Right ventricle myocardium superior (tissue), 1 donor: ENCODE results near the gene PHLDB1. TPM values are rescaled to one million over a fixed set of nuclear protein-coding genes. Genes with fewer than 3 reads are reported as not detected.

Experiments used
- ATAC-seq: fragments of 200-7000 bp; cut with Tn5 transposase; one replicate; pipeline ENCODE4 v1.9.1; 2020; ENCODE audit warnings: mild to moderate bottlenecking; ENCODE audit not compliant: poor library complexity
- DNase-seq: peaks from one replicate; pipeline ENCODE4 v3.0.0-alpha.2; 2020
- intact Hi-C: fragments of 100-400 bp; cut with DNase I; formaldehyde crosslinking; loops from one replicate; pipeline ENCODE4 v1.11.2; 2022
- microRNA-seq: library from miRNA; unstranded; fragments of <30 nt; microRNA quantifications from one replicate; pipeline ENCODE4 v1.2.0, GENCODE V29; 2020
- total RNA-seq: library from RNA; stranded (reverse); fragmentation: NEBNext Ultra II Directional; extraction: Animal tissue kit (Norgen Biotek cat#: 25700); gene quantifications from one replicate; pipeline ENCODE4 v1.2.1, GENCODE V29; 2021
- donor health status: DM: no; HTN: yes; CAD: no; lungs with severe emphysema.

Gene PHLDB1
- total RNA-seq, 1 donor from 2014 or later, result 102 TPM

GRCh38 chr11:118691926-118692830, 84.8 kb downstream of the PHLDB1 start:
- DNase-seq, result no peak
- intact Hi-C loops, result loop anchor here (5.0 kb wide), 1 partner anchor 265 kb away; the partner anchor contains the start of gene UPK2
- no peak for ATAC-seq

GRCh38 chr11:118694185-118694584, 86.8 kb downstream of the PHLDB1 start:
- ATAC-seq (no peak), DNase-seq (no peak)
- intact Hi-C loops, result loop anchor here (5.0 kb wide), 1 partner anchor 263 kb away; the partner anchor contains the start of gene UPK2

- ATAC-seq, result no peak
- intact Hi-C loops, result loop anchor here (5.0 kb wide), 1 partner anchor 263 kb away; the partner anchor contains the start of gene UPK2
- no peak for DNase-seq
These were observed 87.4 kb downstream of the PHLDB1 start for GRCh38 chr11:118694771-118695170.

GRCh38 chr11:118696673-118697226, 89.3 kb downstream of the PHLDB1 start:
- intact Hi-C loops, result no loop called here
- ATAC-seq (no peak), DNase-seq (no peak)

GRCh38 chr11:118697346-118697745, 89.9 kb downstream of the PHLDB1 start:
- ATAC-seq, result no peak
- no peak for DNase-seq
- intact Hi-C loops, result no loop called here

GRCh38 chr11:118699506-118700220, 92.2 kb downstream of the PHLDB1 start:
- no peak for DNase-seq
- intact Hi-C loops, result no loop called here
- no peak for ATAC-seq

GRCh38 chr11:118703563-118704106, 96.2 kb downstream of the PHLDB1 start:
- DNase-seq, result no peak
- intact Hi-C loops, result no loop called here
- ATAC-seq, result peak; percentile 51

GRCh38 chr11:118705111-118705741, 97.8 kb downstream of the PHLDB1 start:
- ATAC-seq, result peak; percentile 39
- no peak for DNase-seq
- intact Hi-C loops, result no loop called here

- intact Hi-C loops, result no loop called here
- ATAC-seq (no peak), DNase-seq (no peak)
These were observed 98.6 kb downstream of the PHLDB1 start for GRCh38 chr11:118705791-118706545.

GRCh38 chr11:118706546-118706825, 99.1 kb downstream of the PHLDB1 start:
- intact Hi-C loops, result no loop called here
- no peak for ATAC-seq
- no peak for DNase-seq

Small RNAs within 50 kb of the gene (microRNA-seq; reads per million reads assigned to microRNA genes)
- gene MIR6716, result not detected

Other genes starting within 250 kb of the PHLDB1 start
- gene UBE4A, start 248.0 kb upstream of the PHLDB1 start, total RNA-seq, result 33.2 TPM
- 748 TPM for gene ATP5MG, start 206.0 kb upstream of the PHLDB1 start, total RNA-seq
- gene KMT2A, start 171.1 kb upstream of the PHLDB1 start, total RNA-seq, result 23.6 TPM
- 0.30 TPM for gene TTC36, start 80.1 kb upstream of the PHLDB1 start, total RNA-seq
- gene TMEM25, start 76.4 kb upstream of the PHLDB1 start, total RNA-seq, result 10.6 TPM
- 23.2 TPM for gene IFT46, start 41.7 kb upstream of the PHLDB1 start, total RNA-seq
- gene ARCN1, start 35.2 kb upstream of the PHLDB1 start, total RNA-seq, result 80.7 TPM
- not detected for gene TREH, start 72.0 kb downstream of the PHLDB1 start, total RNA-seq
- 117 TPM for gene DDX6, start 183.5 kb downstream of the PHLDB1 start, total RNA-seq